Liver (tissue), 9 donors: ENCODE results near the gene SMKR1. TPM values are rescaled to one million over a fixed set of nuclear protein-coding genes. Genes with fewer than 3 reads are reported as not detected.

ENCODE experiments used
- DNase-seq: peaks from one replicate; pipeline ENCODE4 v3.0.0-alpha.2; 2017; ENCODE audit warnings: low spot score
- H3K27ac ChIP-seq, 2 donors: one replicate each; pipeline ENCODE4 v1.7.0; 2013; ENCODE audit warnings: inconsistent platforms in 2 of 2, low read length in 2 of 2, control low read depth in 1 of 2, low read depth in 1 of 2, mild to moderate bottlenecking in 1 of 2
- H3K27me3 ChIP-seq, 4 donors: one replicate each; pipeline versions ENCODE4 v1.6.1 to v1.7.0; 2013; ENCODE audit warnings: low read length in 3 of 4, inconsistent platforms in 1 of 4, mild to moderate bottlenecking in 1 of 4, moderate library complexity in 1 of 4; ENCODE audit not compliant: control insufficient read depth in 4 of 4, insufficient read depth in 4 of 4
- H3K36me3 ChIP-seq, 4 donors: one replicate each; pipeline versions ENCODE4 v1.6.1 to v1.7.0; 2013; ENCODE audit warnings: low read length in 3 of 4, mild to moderate bottlenecking in 3 of 4, low read depth in 1 of 4, moderate library complexity in 1 of 4; ENCODE audit not compliant: control insufficient read depth in 4 of 4, insufficient read depth in 3 of 4
- H3K4me1 ChIP-seq, 4 donors: one replicate each; pipeline versions ENCODE4 v1.6.1 to v1.7.0; 2013; ENCODE audit warnings: low read length in 3 of 4, mild to moderate bottlenecking in 3 of 4, moderate library complexity in 1 of 4; ENCODE audit not compliant: control insufficient read depth in 4 of 4, insufficient read depth in 4 of 4
- H3K4me3 ChIP-seq, 3 donors: one replicate each; pipeline versions ENCODE4 v1.6.1 to v1.7.0; 2013; ENCODE audit warnings: low read length in 3 of 3, control low read depth in 1 of 3, low read depth in 1 of 3, mild to moderate bottlenecking in 1 of 3
- H3K9ac ChIP-seq, 2 donors: one replicate each; pipeline ENCODE4 v1.7.0; 2013; ENCODE audit warnings: low read length in 2 of 2, mild to moderate bottlenecking in 2 of 2, moderate library complexity in 2 of 2, control low read depth in 1 of 2, low read depth in 1 of 2
- H3K9me3 ChIP-seq, 4 donors: one replicate each; pipeline versions ENCODE4 v1.6.1 to v1.7.0; 2013; ENCODE audit warnings: low read length in 3 of 4; ENCODE audit not compliant: control insufficient read depth in 4 of 4
- EGR1 ChIP-seq, 2 donors: IDR thresholded peaks; 2 replicates each; pipeline ENCODE4 v1.6.1; 2016 to 2018; ENCODE audit warnings: antibody characterized with exemption in 2 of 2, low read depth in 2 of 2
- FOXA1 ChIP-seq: IDR thresholded peaks from 2 replicates; pipeline ENCODE4 v1.6.1; 2016; ENCODE audit warnings: antibody characterized with exemption
- FOXA2 ChIP-seq: IDR thresholded peaks from 2 replicates; pipeline ENCODE4 v1.6.1; 2016; ENCODE audit warnings: antibody characterized with exemption
- HNF4A ChIP-seq, 2 donors: conservative IDR thresholded peaks; 2 replicates each; pipeline ENCODE4 v1.6.1; 2016; ENCODE audit warnings: antibody characterized with exemption in 2 of 2, mild to moderate bottlenecking in 2 of 2
- JUND ChIP-seq, 2 donors: IDR thresholded peaks; 2 replicates each; pipeline ENCODE4 v1.6.1; 2016; ENCODE audit warnings: antibody characterized with exemption in 2 of 2
- NR2F2 ChIP-seq: IDR thresholded peaks from 2 replicates; pipeline ENCODE4 v1.6.1; 2016; ENCODE audit warnings: antibody characterized with exemption
- RAD21 ChIP-seq, 2 donors: IDR thresholded peaks; 2 replicates each; pipeline ENCODE4 v1.6.1; 2016; ENCODE audit warnings: antibody characterized with exemption in 2 of 2, mild to moderate bottlenecking in 2 of 2
- REST ChIP-seq: IDR thresholded peaks from 2 replicates; pipeline ENCODE4 v1.6.1; 2016; ENCODE audit warnings: antibody characterized with exemption, mild to moderate bottlenecking
- RXRA ChIP-seq, 2 donors: IDR thresholded peaks; 2 replicates each; pipeline ENCODE4 v1.6.1; 2017 to 2018; ENCODE audit warnings: antibody characterized with exemption in 2 of 2, mild to moderate bottlenecking in 1 of 2
- SP1 ChIP-seq: IDR thresholded peaks from 2 replicates; pipeline ENCODE4 v1.6.1; 2018; ENCODE audit warnings: antibody characterized with exemption, mild to moderate bottlenecking
- TAF1 ChIP-seq: conservative IDR thresholded peaks from 2 replicates; pipeline ENCODE4 v1.6.1; 2016; ENCODE audit warnings: antibody characterized with exemption, mild to moderate bottlenecking
- YY1 ChIP-seq: IDR thresholded peaks from 2 replicates; pipeline ENCODE4 v1.6.1; 2016; ENCODE audit warnings: antibody characterized with exemption, mild to moderate bottlenecking
- ZBTB33 ChIP-seq: IDR thresholded peaks from 2 replicates; pipeline ENCODE4 v1.6.1; 2016; ENCODE audit warnings: antibody characterized with exemption
- WGBS: extraction: QIAGEN DNeasy Blood & Tissue Kit; methylation state at CpG from one replicate; pipeline ENCODE4 v1.1.7; 2013; 5-methylcytosine and 5-hydroxymethylcytosine counted together
- polyA plus RNA-seq, 2 donors: library from polyadenylated mRNA; stranded (reverse) in 1 of 2; unstranded in 1 of 2; fragments of 200-250 nt in 1 of 2; fragments of >200 nt in 1 of 2; fragmentation: Nextera tagmentation in 1 of 2; extraction: Ambion mirVana in 1 of 2; gene quantifications; one replicate each; pipeline versions ENCODE4 v1.2.1 to v1.2.3, GENCODE V29; 2013 to 2015
- total RNA-seq, 2 donors: library from RNA; depleted of rRNA; stranded (reverse); fragments of >200 nt; gene quantifications; one replicate each; pipeline ENCODE4 v1.2.3, GENCODE V29; 2014
- TF ChIP-seq, protein P1 (sequence below): IDR thresholded peaks from 2 replicates; pipeline ENCODE4 v1.6.1; 2016; ENCODE audit warnings: antibody characterized with exemption
- TF ChIP-seq, protein P2 (sequence below): fragments of 150-350 bp; IDR thresholded peaks from 2 replicates; pipeline ENCODE4 v1.5.1; 2017; ENCODE audit warnings: improper control_type of control experiment, low read depth, low read length; ENCODE audit not compliant: missing input control
- TF ChIP-seq, protein P3 (sequence below): IDR thresholded peaks from 2 replicates; pipeline ENCODE4 v1.6.1; 2016; ENCODE audit warnings: antibody characterized with exemption
- donor health status: healthy.
- donor health status: healthy.
- donor health status: healthy.
- donor health status: healthy.
- donor health status: healthy.

SMKR1 gene
- total and polyA plus RNA-seq, 4 donors = not detected

- H3K27me3 ChIP-seq = no peaks in the 10 kb centered on the region
- H3K27ac ChIP-seq = no peak overlapping the region
- TF ChIP-seq, protein P1, sequence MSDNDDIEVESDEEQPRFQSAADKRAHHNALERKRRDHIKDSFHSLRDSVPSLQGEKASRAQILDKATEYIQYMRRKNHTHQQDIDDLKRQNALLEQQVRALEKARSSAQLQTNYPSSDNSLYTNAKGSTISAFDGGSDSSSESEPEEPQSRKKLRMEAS = no peak
- no peak for TF ChIP-seq EGR1 (IDR thresholded peaks at IDR 0.05; ENCODE audit: low read depth in 2 of 2)
- TF ChIP-seq FOXA1 = no peak
- no peak for TF ChIP-seq JUND (IDR thresholded peaks at IDR 0.05)
- no peak for TF ChIP-seq FOXA2
- TF ChIP-seq YY1 = no peak
- TF ChIP-seq, protein P2, sequence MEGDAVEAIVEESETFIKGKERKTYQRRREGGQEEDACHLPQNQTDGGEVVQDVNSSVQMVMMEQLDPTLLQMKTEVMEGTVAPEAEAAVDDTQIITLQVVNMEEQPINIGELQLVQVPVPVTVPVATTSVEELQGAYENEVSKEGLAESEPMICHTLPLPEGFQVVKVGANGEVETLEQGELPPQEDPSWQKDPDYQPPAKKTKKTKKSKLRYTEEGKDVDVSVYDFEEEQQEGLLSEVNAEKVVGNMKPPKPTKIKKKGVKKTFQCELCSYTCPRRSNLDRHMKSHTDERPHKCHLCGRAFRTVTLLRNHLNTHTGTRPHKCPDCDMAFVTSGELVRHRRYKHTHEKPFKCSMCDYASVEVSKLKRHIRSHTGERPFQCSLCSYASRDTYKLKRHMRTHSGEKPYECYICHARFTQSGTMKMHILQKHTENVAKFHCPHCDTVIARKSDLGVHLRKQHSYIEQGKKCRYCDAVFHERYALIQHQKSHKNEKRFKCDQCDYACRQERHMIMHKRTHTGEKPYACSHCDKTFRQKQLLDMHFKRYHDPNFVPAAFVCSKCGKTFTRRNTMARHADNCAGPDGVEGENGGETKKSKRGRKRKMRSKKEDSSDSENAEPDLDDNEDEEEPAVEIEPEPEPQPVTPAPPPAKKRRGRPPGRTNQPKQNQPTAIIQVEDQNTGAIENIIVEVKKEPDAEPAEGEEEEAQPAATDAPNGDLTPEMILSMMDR = no peak
- no peak for TF ChIP-seq SP1
- no peak for TF ChIP-seq RAD21 (IDR thresholded peaks at IDR 0.05)
- TF ChIP-seq RXRA (IDR thresholded peaks at IDR 0.05) = no peak
- TF ChIP-seq REST = no peak
- TF ChIP-seq NR2F2 = no peak
- TF ChIP-seq ZBTB33 = no peak
- DNase-seq = no peak
- H3K9me3 ChIP-seq = no peaks in the 10 kb centered on the region
- H3K4me3 ChIP-seq = no peak overlapping the region
- H3K36me3 ChIP-seq = no peaks in the 10 kb centered on the region
- H3K9ac ChIP-seq = no peak overlapping the region
- H3K4me1 ChIP-seq = no peaks in the 10 kb centered on the region
- 93% methylated on average over 4 of the region's 4 CpGs for WGBS
These were observed 27.3 kb downstream of the SMKR1 start for GRCh38 chr7:129529643-129530042.

- no peaks in the 10 kb centered on the region for H3K27me3 ChIP-seq
- H3K4me1 ChIP-seq = no peaks in the 10 kb centered on the region
- H3K9me3 ChIP-seq = no peaks in the 10 kb centered on the region
- WGBS = 85% methylated on average over 5 of the region's 5 CpGs
- no peak overlapping the region for H3K4me3 ChIP-seq
- DNase-seq = no peak
- no peak overlapping the region for H3K27ac ChIP-seq
- H3K9ac ChIP-seq = no peak overlapping the region
- no peaks in the 10 kb centered on the region for H3K36me3 ChIP-seq
- no peak for TF ChIP-seq RXRA (IDR thresholded peaks at IDR 0.05)
- no peak for TF ChIP-seq NR2F2
- no peak for TF ChIP-seq FOXA1
- TF ChIP-seq, protein P2 = no peak
- no peak for TF ChIP-seq TAF1
- TF ChIP-seq, protein P3, sequence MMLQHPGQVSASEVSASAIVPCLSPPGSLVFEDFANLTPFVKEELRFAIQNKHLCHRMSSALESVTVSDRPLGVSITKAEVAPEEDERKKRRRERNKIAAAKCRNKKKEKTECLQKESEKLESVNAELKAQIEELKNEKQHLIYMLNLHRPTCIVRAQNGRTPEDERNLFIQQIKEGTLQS = no peak
- TF ChIP-seq, protein P1 = no peak
- no peak for TF ChIP-seq EGR1 (IDR thresholded peaks at IDR 0.05; ENCODE audit: low read depth in 2 of 2)
- no peak for TF ChIP-seq SP1
- no peak for TF ChIP-seq HNF4A (conservative IDR thresholded peaks at IDR 0.05)
- TF ChIP-seq JUND (IDR thresholded peaks at IDR 0.05) = no peak
- TF ChIP-seq ZBTB33 = no peak
- no peak for TF ChIP-seq YY1
- no peak for TF ChIP-seq FOXA2
These were observed 28.6 kb downstream of the SMKR1 start for GRCh38 chr7:129530795-129531391.
